IPS-NIHi11 (cell line): ENCODE results near the gene CCL4.

ENCODE experiments used
- DNase-seq: peaks from one replicate; pipeline ENCODE4 v3.0.0; 2012; ENCODE audit warnings: mixed read lengths, low spot score

The CCL4 gene

DNA sequence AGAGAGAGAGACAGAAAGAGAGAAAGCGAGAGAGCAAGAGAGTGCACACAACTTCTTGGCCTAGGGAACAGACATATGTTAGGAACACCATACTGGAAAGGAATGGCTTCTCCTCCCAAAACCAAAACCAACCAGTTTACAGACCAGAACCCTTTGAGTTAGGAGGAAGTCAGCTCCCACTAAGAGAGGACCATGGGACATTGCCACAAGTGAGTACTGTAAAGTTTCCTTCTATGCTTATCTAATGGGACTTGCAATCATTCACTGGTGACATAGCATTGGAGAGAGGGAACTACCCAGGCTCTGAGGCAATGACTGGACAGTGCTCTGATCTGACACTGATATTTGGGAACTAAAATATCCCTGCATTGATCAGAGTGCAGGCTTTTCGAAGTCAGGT is 40.4 kb downstream of the CCL4 start:
- no peak for DNase-seq

DNA sequence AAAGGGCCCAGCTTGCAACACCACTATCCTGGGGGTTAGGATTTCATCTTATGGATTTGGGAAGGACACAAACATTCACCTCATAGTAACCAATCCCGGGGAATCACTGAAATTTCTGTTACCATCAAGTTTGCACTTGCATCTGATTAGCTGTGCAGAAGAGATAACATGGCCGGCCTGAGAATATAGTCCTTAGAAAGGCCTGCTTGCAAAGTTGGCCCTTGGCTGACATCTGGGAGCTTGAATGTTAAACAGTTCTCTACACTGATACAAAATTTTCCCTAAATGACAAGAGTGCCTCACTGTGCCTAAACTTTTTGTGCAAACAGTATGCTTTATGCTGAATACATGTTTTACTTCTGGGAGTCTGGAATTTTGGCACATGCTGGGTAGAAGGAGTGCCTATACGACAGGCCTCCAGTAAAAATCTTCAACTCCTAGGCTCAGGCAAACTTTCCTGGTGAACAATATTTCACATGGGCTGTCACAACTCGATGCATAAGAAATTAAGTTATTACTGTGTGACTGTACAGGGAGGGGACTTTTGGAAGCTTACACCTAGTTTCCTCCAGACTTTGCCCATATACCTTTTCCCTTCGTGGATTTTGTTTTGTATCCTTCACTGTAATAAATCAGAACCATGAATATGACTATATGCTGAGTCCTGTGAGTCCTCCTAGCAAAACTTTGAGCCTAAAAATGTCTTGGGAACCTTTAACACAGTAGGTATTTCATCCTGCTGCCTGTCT is 41.5 kb downstream of the CCL4 start:
- DNase-seq: no peak

GRCh38 chr17:36147601-36148000 is 44.0 kb downstream of the CCL4 start:
- no peak for DNase-seq

- peak; percentile 85 for DNase-seq
Observed at GRCh38 chr17:36148559-36149295, 45.1 kb downstream of the CCL4 start.

GRCh38 chr17:36149296-36149820 is 45.7 kb downstream of the CCL4 start:
- DNase-seq: no peak

- no peak for DNase-seq
Observed at GRCh38 chr17:36151891-36152638, 48.4 kb downstream of the CCL4 start.

DNA sequence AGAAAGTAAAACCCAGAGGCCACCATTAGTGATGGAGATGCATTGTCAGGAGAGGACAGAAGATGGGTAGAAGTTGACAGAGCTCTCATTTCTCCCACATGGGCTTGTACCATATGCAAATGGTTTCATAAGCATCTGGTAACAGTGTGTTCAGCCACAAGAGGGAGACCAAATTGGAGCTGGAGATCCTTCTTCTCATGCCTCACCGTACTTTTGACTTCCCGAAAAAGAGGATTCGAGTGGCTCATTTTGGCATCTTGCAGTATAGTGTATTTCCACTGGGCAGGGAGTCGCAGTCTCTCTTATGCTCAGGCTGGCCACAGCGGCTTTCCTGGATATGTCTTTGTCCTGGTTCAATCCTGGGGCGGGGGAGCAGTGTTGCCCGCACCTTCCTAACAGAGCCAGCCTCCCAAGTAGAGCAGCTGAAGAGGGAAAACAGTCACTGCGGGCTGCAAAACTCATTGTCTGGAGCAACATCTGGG is 49.1 kb downstream of the CCL4 start:
- no peak for DNase-seq

GRCh38 chr17:36153895-36154610 is 50.4 kb downstream of the CCL4 start:
- no peak for DNase-seq
